Activated CD4-positive, alpha-beta T cell treated with anti-CD3 and anti-CD28 coated beads for 1 hour (primary cell): ENCODE measurements around the gene PCDHA6.
"Not testable (repeated sequence)": the region's sequence is repeated elsewhere in the genome, so short reads cannot be mapped to it uniquely, and the experiment has no call there.

Source experiments
- DNase-seq: peaks from one replicate; pipeline ENCODE4 v3.0.0-alpha.2; 2020

PCDHA6 gene

DNA sequence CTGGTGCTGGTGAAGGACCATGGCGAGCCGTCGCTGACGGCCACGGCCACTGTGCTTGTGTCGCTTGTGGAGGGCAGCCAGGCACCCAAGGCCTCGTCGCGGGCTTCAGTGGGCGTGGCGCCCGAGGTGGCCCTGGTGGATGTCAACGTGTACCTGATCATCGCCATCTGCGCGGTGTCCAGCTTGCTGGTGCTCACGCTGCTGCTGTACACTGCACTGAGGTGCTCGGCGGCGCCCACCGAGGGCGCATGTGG is 30.2 kb downstream of the PCDHA6 start:
- DNase-seq: no peak

- DNase-seq: no peak
Measured at GRCh38 chr5:140862441-140863295, 34.9 kb downstream of the PCDHA6 start.

GRCh38 chr5:140868721-140869554 is 41.2 kb downstream of the PCDHA6 start, which contains the start of gene PCDHA11:
Gene PCDHA11, plus strand, starts transcription at chr5:140868957. Its CDS starts 147 bp downstream, at chr5:140869104.
- DNase-seq: no peak

GRCh38 chr5:140869555-140869886 is 41.8 kb downstream of the PCDHA6 start:
- no peak for DNase-seq

GRCh38 chr5:140870221-140871201 is 42.8 kb downstream of the PCDHA6 start:
- no peak for DNase-seq

GRCh38 chr5:140875085-140876065 is 47.6 kb downstream of the PCDHA6 start, which contains the start of gene PCDHA12:
Gene PCDHA12, plus strand, starts transcription at chr5:140875308. Its CDS starts 165 bp downstream, at chr5:140875473.
- no peak for DNase-seq

DNA sequence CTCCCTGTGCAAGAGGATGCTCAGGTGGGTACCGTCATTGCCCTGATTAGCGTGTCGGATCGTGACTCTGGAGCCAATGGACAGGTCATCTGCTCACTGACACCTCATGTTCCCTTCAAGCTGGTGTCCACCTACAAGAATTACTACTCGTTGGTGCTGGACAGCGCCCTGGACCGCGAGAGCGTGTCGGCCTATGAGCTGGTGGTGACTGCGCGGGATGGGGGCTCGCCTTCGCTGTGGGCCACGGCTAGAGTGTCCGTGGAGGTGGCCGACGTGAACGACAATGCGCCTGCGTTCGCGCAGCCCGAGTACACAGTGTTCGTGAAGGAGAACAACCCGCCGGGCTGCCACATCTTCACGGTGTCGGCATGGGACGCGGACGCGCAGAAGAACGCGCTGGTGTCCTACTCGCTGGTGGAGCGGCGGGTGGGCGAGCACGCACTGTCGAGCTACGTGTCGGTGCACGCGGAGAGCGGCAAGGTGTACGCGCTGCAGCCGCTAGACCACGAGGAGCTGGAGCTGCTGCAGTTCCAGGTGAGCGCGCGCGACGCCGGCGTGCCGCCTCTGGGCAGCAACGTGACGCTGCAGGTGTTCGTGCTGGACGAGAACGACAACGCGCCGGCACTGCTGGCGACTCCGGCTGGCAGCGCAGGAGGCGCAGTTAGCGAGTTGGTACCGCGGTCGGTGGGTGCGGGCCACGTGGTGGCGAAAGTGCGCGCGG is 48.9 kb downstream of the PCDHA6 start:
- DNase-seq: not testable (repeated sequence)

DNA sequence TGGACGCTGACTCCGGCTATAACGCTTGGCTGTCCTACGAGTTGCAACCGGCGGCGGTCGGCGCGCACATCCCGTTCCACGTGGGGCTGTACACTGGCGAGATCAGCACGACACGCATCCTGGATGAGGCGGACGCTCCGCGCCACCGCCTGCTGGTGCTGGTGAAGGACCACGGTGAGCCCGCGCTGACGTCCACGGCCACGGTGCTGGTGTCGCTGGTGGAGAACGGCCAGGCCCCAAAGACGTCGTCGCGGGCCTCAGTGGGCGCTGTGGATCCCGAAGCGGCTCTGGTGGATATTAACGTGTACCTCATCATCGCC is 49.5 kb downstream of the PCDHA6 start:
- no peak for DNase-seq
